Measurements from ENCODE around the gene IPO5. TPM values are rescaled to one million over a fixed set of nuclear protein-coding genes. Genes with fewer than 3 reads are reported as not detected.

Gene IPO5
- polyA plus RNA-seq, 1 of the 3 experiments (the other 2 are of a cell fraction): 77.1 TPM

- no peak overlapping the region for H2AFZ ChIP-seq (ENCODE audit: low read depth)
- TF ChIP-seq FOSL2 (IDR thresholded peaks at IDR 0.05; ENCODE audit: borderline replicate concordance, low read depth) (peak; percentile 12; the same call in 1 of the 2 replicates), RCOR1 (IDR thresholded peaks at IDR 0.05; ENCODE audit: low read length) (no peak), TAF1 (IDR thresholded peaks at IDR 0.05; ENCODE audit: borderline replicate concordance, low read depth, low read length) (no peak), CHD2 (IDR thresholded peaks at IDR 0.05; ENCODE audit: low read length, partially characterized antibody) (no peak), NFIC (IDR thresholded peaks at IDR 0.05; ENCODE audit: borderline replicate concordance) (no peak), MEF2A (IDR thresholded peaks at IDR 0.05; ENCODE audit: borderline replicate concordance, low read depth) (no peak), SIN3A (IDR thresholded peaks at IDR 0.05; ENCODE audit: borderline replicate concordance, low read depth, low read length) (no peak), PBX3 (IDR thresholded peaks at IDR 0.05) (no peak), NRF1 (IDR thresholded peaks at IDR 0.05; ENCODE audit: low read depth, low read length) (no peak), CTCF (IDR thresholded peaks at IDR 0.05) (no peak), JUND (IDR thresholded peaks at IDR 0.05) (peak; percentile 7; the same call in 1 of the 2 replicates), SMC3 (IDR thresholded peaks at IDR 0.05; ENCODE audit: low read depth, low read length) (no peak)
- H3K4me2 ChIP-seq: peak overlapping the region; percentile 86
- peaks cover 15% of the 10 kb centered on the region for H3F3A ChIP-seq (replicated peaks; ENCODE audit: insufficient read depth)
- ChIA-PET POLR2A (no interaction called here), CTCF (interaction anchor here (1.0 kb wide), 1 partner anchor 54 kb away, joined by 3 read pairs; no protein-coding TSS in a partner anchor)
- peaks cover 28% of the 10 kb centered on the region for H4K20me1 ChIP-seq (ENCODE audit: insufficient read depth)
- peak overlapping the region in 1 of 2 experiments; percentile 72; a peak in 3 of 4 replicates for H3K27ac ChIP-seq (ENCODE audit: low read depth in 2 of 2, low read length in 1 of 2)
- peak overlapping the region; percentile 85; the same call in 1 of the 2 replicates for H3K9ac ChIP-seq
- H3K4me1 ChIP-seq (ENCODE audit: control insufficient read depth in 1 of 2, insufficient read depth in 2 of 2, low read depth in 1 of 2, low read length in 1 of 2): peaks cover 16 to 22% of the 10 kb centered on the region in 2 experiments; a peak in 3 of 4 replicates
- H3K79me2 ChIP-seq (ENCODE audit: insufficient read depth): peaks cover 72% of the 10 kb centered on the region
- peak overlapping the region; percentile 59 to 81; a peak in 3 of 4 replicates for H3K4me3 ChIP-seq (ENCODE audit: low read depth in 2 of 2, low read length in 1 of 2)
- H3K9me3 ChIP-seq: no peaks in the 10 kb centered on the region
- 59% methylated on average over 5 of the region's 5 CpGs for WGBS (ENCODE audit: low lambda C conversion rate)
- peaks cover 11 to 26% of the 10 kb centered on the region in 2 experiments for H3K36me3 ChIP-seq (replicated peaks in 1 of 2; ENCODE audit: control insufficient read depth in 1 of 2, insufficient read depth in 2 of 2, low read length in 1 of 2)
- no peak for DNase-seq
- H3K9me2 ChIP-seq: no peaks in the 10 kb centered on the region
- H3K27me3 ChIP-seq (ENCODE audit: insufficient read depth): no peaks in the 10 kb centered on the region
Observed at GRCh38 chr13:97979051-97979450, 25.6 kb downstream of the IPO5 start.

- no peaks in the 10 kb centered on the region for H3K9me3 ChIP-seq
- peaks cover 28% of the 10 kb centered on the region for H4K20me1 ChIP-seq (ENCODE audit: insufficient read depth)
- no peak overlapping the region for H3K9ac ChIP-seq
- H3K79me2 ChIP-seq (ENCODE audit: insufficient read depth): peaks cover 77% of the 10 kb centered on the region
- H3K27ac ChIP-seq (ENCODE audit: low read depth in 2 of 2, low read length in 1 of 2): peak overlapping the region in 1 of 2 experiments; percentile 72; a peak in 2 of 4 replicates
- POLR2A ChIA-PET: no interaction called here
- H3F3A ChIP-seq (replicated peaks; ENCODE audit: insufficient read depth): peaks cover 15% of the 10 kb centered on the region
- DNase-seq: no peak
- H3K27me3 ChIP-seq (ENCODE audit: insufficient read depth): no peaks in the 10 kb centered on the region
- CTCF ChIA-PET: interaction anchor here (1.0 kb wide), 1 partner anchor 54 kb away, joined by 3 read pairs; no protein-coding TSS in a partner anchor
- H3K4me1 ChIP-seq (ENCODE audit: control insufficient read depth in 1 of 2, insufficient read depth in 2 of 2, low read depth in 1 of 2, low read length in 1 of 2): peaks cover 16 to 22% of the 10 kb centered on the region in 2 experiments; a peak in 3 of 4 replicates
- peaks cover 15 to 30% of the 10 kb centered on the region in 2 experiments for H3K36me3 ChIP-seq (replicated peaks in 1 of 2; ENCODE audit: control insufficient read depth in 1 of 2, insufficient read depth in 2 of 2, low read length in 1 of 2)
- no peaks in the 10 kb centered on the region for H3K9me2 ChIP-seq
- H3K4me3 ChIP-seq (ENCODE audit: low read depth in 2 of 2, low read length in 1 of 2): no peak overlapping the region; a peak in 1 of 4 replicates
- H3K4me2 ChIP-seq: peak overlapping the region; percentile 86
- no peak for TF ChIP-seq IRF3 (IDR thresholded peaks at IDR 0.05; ENCODE audit: low read depth, low read length)
- TF ChIP-seq RCOR1 (IDR thresholded peaks at IDR 0.05; ENCODE audit: low read length): no peak
- TF ChIP-seq RXRA (IDR thresholded peaks at IDR 0.05; ENCODE audit: borderline replicate concordance, low read depth): no peak
- TF ChIP-seq GABPA (IDR thresholded peaks at IDR 0.05; ENCODE audit: low read depth): no peak
- no peak for TF ChIP-seq POLR2AphosphoS5 (IDR thresholded peaks at IDR 0.05; ENCODE audit: low read depth, low read length)
- no peak for TF ChIP-seq TCF12 (IDR thresholded peaks at IDR 0.05)
- TF ChIP-seq TAF1 (IDR thresholded peaks at IDR 0.05; ENCODE audit: borderline replicate concordance, low read depth, low read length): no peak
- no peak for TF ChIP-seq ZBTB33 (IDR thresholded peaks at IDR 0.05; ENCODE audit: borderline replicate concordance, low read depth)
- no peak for TF ChIP-seq CHD2 (IDR thresholded peaks at IDR 0.05; ENCODE audit: low read length, partially characterized antibody)
- TF ChIP-seq MAX (IDR thresholded peaks at IDR 0.05; ENCODE audit: low read depth): no peak
- TF ChIP-seq USF2 (IDR thresholded peaks at IDR 0.05; ENCODE audit: borderline replicate concordance, low read depth, low read length): no peak
- TF ChIP-seq RAD21 (IDR thresholded peaks at IDR 0.05; ENCODE audit: low read length): no peak
- no peak for TF ChIP-seq JUND (IDR thresholded peaks at IDR 0.05)
- H2AFZ ChIP-seq (ENCODE audit: low read depth): no peak overlapping the region
Observed at GRCh38 chr13:97979556-97979955, 26.1 kb downstream of the IPO5 start.

Data from SK-N-SH (cell line).